Stimulated activated CD8-positive, alpha-beta memory T cell treated with anti-CD3 and anti-CD28 coated beads, Interleukin-4, amount 100 ng/mL, for 48 hours (primary cell): Measurements from ENCODE around the gene ERC2.
A peak's percentile ranks its signal among the peaks of the same experiment; 100 is the strongest.
"Not testable (repeated sequence)": the region's sequence is repeated elsewhere in the genome, so short reads cannot be mapped to it uniquely, and the experiment has no call there.

ENCODE experiments used
- DNase-seq: peaks from one replicate; pipeline ENCODE4 v3.0.0-alpha.2; 2020

ERC2 gene

GRCh38 chr3:56468184-56469106 lies at the start of gene ERC2:
TSS of gene ERC2 (minus strand) at chr3:56468467.
- peak; percentile 25 for DNase-seq

DNA sequence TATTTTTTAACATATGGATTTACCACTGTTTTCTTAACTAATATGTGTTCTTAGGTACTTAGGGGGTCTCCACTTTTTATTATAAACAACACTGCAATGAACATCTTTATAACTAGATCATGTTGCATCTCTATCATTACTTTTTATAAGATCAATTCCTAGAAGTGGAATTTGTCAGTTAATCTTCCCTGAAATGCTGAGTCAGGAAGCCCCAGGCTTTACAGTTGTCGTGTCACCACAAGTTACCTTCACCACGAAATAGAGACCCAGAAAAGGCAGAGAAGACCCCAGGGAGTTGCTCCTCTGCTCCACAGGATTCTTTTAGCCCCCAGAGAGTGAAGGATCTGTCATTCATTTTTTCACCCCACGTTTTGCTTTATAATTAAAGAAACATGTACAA lies 34.5 kb upstream of the ERC2 start:
- no peak for DNase-seq

- not testable (repeated sequence) for DNase-seq
Measured at GRCh38 chr3:56496376-56496775, 28.1 kb upstream of the ERC2 start.

GRCh38 chr3:56494679-56495322 lies 26.5 kb upstream of the ERC2 start:
- DNase-seq = peak; percentile 76

- DNase-seq = no peak
Measured at GRCh38 chr3:56491566-56491965, 23.3 kb upstream of the ERC2 start.

DNA sequence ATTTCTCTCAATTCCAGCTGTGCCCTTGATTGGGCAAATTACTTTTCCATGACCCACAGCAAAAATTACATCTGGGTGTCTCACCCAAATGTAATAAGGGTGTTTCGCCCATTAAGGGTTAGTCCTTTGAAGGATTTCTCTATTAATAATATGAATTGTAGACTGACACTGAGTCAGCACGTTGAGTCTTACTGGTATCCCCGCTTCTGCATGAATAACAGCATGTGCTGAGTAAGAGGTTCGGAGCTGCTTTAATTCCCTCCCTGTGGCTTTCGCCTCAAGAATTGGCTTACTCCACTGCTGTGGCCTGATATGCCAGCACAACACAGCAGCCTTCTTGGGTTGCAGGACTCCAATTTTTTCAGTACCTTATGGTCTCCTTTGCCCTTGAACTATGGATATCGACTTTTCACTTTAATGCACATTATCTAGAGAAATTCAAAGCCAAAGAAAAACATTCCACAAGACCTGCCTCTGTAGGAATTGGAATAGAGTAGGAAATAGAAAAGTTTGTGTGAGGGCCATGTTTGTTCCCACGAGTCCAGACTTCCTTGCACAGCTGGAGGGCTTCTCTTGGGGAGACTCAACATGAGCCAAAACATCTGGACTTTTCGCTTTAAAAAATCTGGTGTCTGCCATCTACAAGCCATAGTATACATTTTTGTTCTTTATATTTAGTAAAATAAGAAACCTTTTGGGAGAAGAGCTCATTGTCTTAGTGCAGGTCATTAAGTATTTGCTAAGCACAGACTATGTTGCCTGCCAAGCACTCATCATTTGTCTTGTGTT lies 20.7 kb upstream of the ERC2 start:
- DNase-seq = no peak

DNA sequence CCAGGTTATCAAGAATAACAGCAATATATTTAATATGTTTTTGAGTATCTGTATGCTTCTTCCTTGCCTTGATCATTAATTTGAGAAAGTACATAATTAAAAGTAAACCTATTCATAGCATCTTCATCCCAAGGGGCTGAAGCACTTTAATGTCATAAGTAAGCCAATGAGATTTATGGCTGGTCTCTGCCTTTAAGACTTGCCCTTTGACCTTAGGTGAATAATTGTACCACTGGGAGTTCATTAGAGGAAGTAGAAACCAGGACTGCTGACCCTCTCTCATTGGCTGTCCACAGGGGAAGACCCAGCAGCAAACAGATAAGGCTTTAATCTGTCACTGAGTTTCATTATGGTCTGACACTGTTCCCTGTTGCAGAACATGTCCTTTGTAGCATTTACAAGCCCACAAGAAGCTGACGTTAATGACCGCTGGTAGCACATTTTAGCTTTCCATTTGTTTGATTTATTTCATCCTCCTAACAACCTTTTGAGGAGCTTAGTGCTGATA lies 16.3 kb upstream of the ERC2 start:
- no peak for DNase-seq

DNA sequence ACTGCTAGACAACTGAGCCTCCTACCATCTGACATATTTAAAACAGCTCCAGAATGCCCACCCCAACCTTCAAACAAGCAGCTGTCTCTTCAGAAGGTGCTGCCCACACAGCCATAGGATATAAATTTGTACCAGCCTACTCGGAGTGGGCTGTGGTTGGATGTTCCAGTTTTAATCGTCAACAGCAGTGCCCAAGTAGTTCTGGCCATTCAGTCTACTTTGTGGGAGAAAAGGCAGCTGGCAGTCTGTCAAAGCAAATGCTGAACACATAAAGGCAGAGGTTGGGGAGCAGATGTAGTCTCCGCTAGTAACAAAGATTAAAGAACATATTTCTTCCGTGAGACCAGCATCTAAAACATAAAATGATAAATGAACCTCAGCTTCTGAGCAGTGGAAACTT lies 15.9 kb upstream of the ERC2 start:
- no peak for DNase-seq

DNA sequence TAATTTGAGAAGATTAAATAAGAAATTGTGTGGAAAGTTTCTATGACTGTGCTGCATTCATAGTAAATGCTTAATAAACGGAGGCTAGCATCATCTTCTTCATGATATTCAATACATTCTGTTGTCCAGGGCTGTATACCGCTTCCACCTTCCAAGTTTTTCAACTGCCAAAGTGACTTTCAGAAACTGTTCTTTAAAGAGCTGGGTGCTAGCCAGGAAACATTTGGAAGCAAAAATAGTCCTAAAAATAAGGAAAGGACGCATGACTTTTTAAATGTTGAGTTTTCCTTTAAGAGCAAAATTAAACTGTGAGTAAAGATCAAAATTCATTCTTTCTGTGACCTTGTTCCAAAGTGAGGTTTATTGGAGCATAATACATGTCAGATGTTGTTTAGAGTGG lies 9.4 kb upstream of the ERC2 start:
- no peak for DNase-seq

DNA sequence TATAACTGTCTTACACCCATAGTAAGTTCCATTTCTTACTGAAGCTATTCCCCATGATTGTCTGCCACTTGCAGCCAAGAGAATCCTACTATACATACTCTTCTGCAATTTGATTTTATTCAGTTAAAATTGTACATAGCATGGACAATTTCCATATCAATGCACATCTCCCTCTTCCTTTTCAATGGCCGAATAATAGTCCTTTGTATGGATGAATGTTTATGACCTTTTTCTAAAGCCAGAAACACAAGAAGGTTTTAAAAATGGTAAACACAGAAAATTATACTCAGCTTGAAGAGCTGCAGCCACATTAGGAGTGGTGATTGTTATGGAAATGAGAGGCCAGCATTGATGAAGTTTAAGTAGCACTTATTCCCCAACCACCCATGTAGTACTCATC lies 8.5 kb upstream of the ERC2 start:
- DNase-seq = no peak

DNA sequence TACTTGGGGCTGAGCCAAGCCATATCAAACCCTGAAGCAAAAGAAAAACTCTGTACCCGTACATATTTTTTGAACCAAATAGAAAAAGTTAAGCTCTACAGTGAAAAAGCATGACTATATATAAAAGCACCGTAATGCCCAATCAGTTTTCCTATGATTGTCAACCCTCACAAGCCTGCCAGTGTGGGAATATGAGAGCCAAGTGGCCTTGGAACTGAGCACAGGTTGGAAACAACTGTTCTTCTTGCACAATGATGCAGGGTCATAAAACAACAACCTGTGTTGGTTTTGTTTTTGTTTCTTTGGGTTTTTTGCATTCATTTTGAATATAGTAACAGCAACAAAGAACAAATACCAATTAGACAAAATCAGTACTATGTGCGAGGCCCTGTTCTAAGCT lies 3.5 kb upstream of the ERC2 start:
- DNase-seq = no peak

DNA sequence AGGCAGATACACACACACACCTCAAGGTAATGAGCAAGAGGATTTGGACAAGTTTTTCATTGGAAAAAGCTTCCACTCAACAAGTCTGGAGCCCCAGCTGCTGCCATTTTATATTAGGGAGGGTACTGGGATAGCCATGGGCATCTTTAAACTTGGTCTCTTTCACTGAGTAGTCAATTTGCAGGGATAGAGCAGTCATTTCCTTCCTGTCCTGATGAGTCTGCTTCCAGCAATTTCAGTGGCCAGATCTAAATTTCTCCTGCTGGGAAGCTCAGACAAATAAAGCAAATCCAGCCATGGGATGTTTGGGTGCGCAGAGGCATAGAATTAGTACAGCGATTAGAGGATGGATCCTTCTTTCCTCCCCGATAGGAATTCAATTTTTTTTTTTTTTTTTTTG lies 874 bp upstream of the ERC2 start:
- no peak for DNase-seq

GRCh38 chr3:56467801-56468183 lies 475 bp downstream of the ERC2 start:
- DNase-seq = peak; percentile 24

DNA sequence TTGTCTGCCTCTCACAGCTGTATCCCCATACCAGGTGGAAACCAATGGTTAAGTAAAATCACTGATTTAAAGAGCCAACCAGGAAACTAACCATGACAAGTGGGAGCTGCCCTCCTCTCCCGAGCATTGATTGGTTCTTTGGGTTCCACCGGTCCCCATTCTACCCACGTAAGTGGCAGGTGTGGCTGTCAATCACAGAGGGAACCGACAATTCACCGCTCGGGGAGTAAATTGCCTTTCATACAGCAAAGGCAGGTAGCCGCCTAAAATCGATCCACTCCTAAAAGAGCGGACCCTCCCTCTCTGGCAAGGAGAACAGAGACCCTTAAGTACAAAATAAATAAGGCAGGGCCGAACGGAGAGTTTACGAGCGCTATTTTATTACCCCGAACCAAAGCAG lies 1.2 kb downstream of the ERC2 start:
- DNase-seq = peak; percentile 60

DNA sequence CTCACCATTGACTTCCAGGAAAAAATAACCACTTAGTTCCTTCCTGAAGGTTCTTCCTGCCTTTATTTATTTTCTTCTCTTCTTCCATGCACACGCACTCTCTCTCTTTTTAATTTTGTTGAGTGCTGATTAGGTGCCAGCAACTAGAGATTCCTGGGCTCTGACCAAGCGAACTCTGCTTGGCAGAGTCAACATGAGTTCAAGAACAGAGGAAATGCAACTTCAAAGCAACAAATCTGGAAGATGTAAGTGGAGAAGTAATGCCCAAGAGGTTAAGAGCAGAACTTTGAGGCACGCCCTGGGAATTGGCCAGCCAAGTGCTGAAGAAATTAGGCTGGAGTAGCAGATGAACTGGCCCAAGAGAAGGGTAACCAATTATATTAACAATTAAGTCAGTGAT lies 8.5 kb downstream of the ERC2 start:
- DNase-seq = no peak

- no peak for DNase-seq
Measured at GRCh38 chr3:56459104-56459496, 9.2 kb downstream of the ERC2 start.

- no peak for DNase-seq
Measured at GRCh38 chr3:56458496-56459103, 9.7 kb downstream of the ERC2 start.

GRCh38 chr3:56456117-56456516 lies 12.2 kb downstream of the ERC2 start:
- DNase-seq = no peak

GRCh38 chr3:56453011-56453410 lies 15.3 kb downstream of the ERC2 start:
- no peak for DNase-seq

- DNase-seq = no peak
Measured at GRCh38 chr3:56452085-56452484, 16.2 kb downstream of the ERC2 start.

DNA sequence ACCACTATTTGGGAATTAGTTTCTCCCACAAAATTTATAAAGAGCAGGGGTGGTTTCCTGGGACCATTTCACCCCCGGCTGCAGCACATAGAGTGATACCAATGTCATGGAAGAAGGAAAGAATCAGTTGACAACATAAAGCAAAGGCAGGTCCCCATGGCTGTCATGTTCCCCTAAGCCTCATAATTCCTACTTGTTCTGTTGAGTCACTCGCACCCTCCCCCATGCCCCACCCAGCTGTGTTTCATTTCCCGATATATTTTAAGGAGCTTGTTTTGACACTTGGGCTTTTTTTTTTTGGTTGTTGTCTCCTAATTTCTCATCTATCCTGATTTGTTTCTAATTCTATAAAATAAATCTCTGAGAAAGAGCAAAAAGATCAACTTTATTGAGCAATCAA lies 24.9 kb downstream of the ERC2 start:
- no peak for DNase-seq

GRCh38 chr3:56428667-56429066 lies 39.6 kb downstream of the ERC2 start:
- DNase-seq = no peak

GRCh38 chr3:56424885-56425284 lies 43.4 kb downstream of the ERC2 start:
- no peak for DNase-seq
